ENCODE measurements around the gene SYNE4.
"Not testable (repeated sequence)": the region's sequence is repeated elsewhere in the genome, so short reads cannot be mapped to it uniquely, and the experiment has no call there.

SYNE4 gene

GRCh38 chr19:36008336-36008978, at the start of gene SYNE4:
SYNE4 (minus strand) TSS chr19:36008813; CDS start chr19:36008681, 132 bp downstream.
- no peak for DNase-seq

- DNase-seq = peak; percentile 98
These were observed 46.4 kb upstream of the SYNE4 start, which contains the start of gene WDR62 for GRCh38 chr19:36054733-36055686. WDR62 (plus strand) TSS chr19:36054897; CDS start chr19:36054972, 75 bp downstream.

- DNase-seq = peak; percentile 99
These were observed 45.6 kb upstream of the SYNE4 start, which contains the start of gene THAP8 for GRCh38 chr19:36054119-36054732. THAP8 (minus strand) TSS chr19:36054285; CDS start chr19:36054217, 68 bp downstream.

- DNase-seq = peak; percentile 19
These were observed 43.0 kb upstream of the SYNE4 start for GRCh38 chr19:36051637-36052036.

GRCh38 chr19:36051236-36051635, 42.6 kb upstream of the SYNE4 start:
- peak; percentile 59 for DNase-seq

- no peak for DNase-seq
These were observed 40.6 kb upstream of the SYNE4 start for GRCh38 chr19:36049080-36049698.

- DNase-seq = no peak
These were observed 39.2 kb upstream of the SYNE4 start for GRCh38 chr19:36047835-36048234.

GRCh38 chr19:36046443-36047050, 37.9 kb upstream of the SYNE4 start:
- DNase-seq = no peak

- DNase-seq = no peak
These were observed 35.3 kb upstream of the SYNE4 start for GRCh38 chr19:36043952-36044351.

GRCh38 chr19:36041831-36042230, 33.2 kb upstream of the SYNE4 start:
- no peak for DNase-seq

- not testable (repeated sequence) for DNase-seq
These were observed 32.5 kb upstream of the SYNE4 start for GRCh38 chr19:36041092-36041491.

GRCh38 chr19:36040495-36040894, 31.9 kb upstream of the SYNE4 start:
- no peak for DNase-seq

- DNase-seq = peak; percentile 63
These were observed 23.9 kb upstream of the SYNE4 start, which contains the start of gene CLIP3 for GRCh38 chr19:36032251-36033104. CLIP3 (minus strand) TSS chr19:36032873; CDS start chr19:36032357, 516 bp downstream.

GRCh38 chr19:36031308-36031707, 22.7 kb upstream of the SYNE4 start:
- DNase-seq = no peak

- DNase-seq = no peak
These were observed 21.9 kb upstream of the SYNE4 start for GRCh38 chr19:36030264-36031148.

- no peak for DNase-seq
These were observed 19.9 kb upstream of the SYNE4 start for GRCh38 chr19:36028313-36029041.

GRCh38 chr19:36027696-36028095, 19.1 kb upstream of the SYNE4 start:
- no peak for DNase-seq

GRCh38 chr19:36026091-36026876, 17.7 kb upstream of the SYNE4 start:
- no peak for DNase-seq

GRCh38 chr19:36025541-36025940, 16.9 kb upstream of the SYNE4 start:
- no peak for DNase-seq

Data from COR-L47 (cell line).